ENCODE data around the gene FSTL4. TPM values are rescaled to one million over a fixed set of nuclear protein-coding genes. Genes with fewer than 3 reads are reported as not detected.

FSTL4 gene
- total and polyA plus RNA-seq, 5 experiments from 2014 or later = 1.5 to 1.6 TPM; not detected in 3

DNA sequence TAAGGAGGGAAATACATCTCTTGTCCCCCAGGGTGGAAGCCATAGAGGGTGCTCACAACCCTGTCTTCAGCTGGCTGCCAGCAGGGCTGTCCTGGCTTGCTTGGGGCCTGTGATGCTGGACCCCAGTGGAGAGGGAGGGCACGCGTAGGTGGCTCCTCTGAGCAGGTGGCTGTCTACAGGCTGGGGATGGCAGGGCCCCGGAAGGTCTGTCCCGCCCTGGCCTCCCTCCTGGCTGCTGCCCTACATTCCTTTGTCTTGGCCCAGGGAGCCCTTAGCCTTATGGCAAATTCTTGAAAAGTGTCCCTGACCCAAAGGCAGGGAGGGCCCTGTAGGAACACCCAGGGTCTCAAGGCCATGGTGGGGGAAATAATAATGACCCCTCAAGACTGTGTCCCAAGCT, 336.2 kb downstream of the FSTL4 start:
- POLR2A ChIA-PET = no interaction called here
- H3K4me1 Mint-ChIP-seq = peaks cover 0 to 5% (median 0%) of the 10 kb centered on the region in 4 donors
- no peak for ATAC-seq
- no peaks in the 10 kb centered on the region for H3K9me3 Mint-ChIP-seq
- H3K36me3 Mint-ChIP-seq = no peaks in the 10 kb centered on the region
- DNase-seq = no peak
- no peak overlapping the region for H3K4me3 Mint-ChIP-seq
- H3K27me3 Mint-ChIP-seq = no peaks in the 10 kb centered on the region
- H3K27ac Mint-ChIP-seq = no peak overlapping the region

GRCh38 chr5:133275631-133276030, 336.7 kb downstream of the FSTL4 start:
- no peak for DNase-seq
- ATAC-seq = no peak
- POLR2A ChIA-PET = no interaction called here
- H3K27ac Mint-ChIP-seq = no peak overlapping the region
- no peaks in the 10 kb centered on the region for H3K9me3 Mint-ChIP-seq
- no peak overlapping the region for H3K4me3 Mint-ChIP-seq
- H3K36me3 Mint-ChIP-seq = no peaks in the 10 kb centered on the region
- H3K4me1 Mint-ChIP-seq = peaks cover 0 to 3% (median 0%) of the 10 kb centered on the region in 4 donors
- no peaks in the 10 kb centered on the region for H3K27me3 Mint-ChIP-seq

DNA sequence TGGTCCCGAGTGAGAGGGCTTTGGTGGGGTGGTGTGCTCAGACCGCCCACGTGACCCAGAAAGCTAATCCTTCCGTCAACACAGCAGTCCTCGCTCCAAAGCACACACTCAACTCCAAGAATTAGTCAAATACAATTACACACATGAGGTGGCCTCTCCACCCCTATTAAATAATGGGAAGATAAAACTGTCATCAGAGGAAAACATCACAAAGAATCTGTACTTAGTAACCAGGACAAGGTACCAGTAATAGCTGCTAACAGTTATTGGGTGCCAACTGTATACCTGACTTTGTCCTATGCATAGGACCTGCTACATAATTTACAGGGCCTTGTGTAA, 337.8 kb downstream of the FSTL4 start:
- no peaks in the 10 kb centered on the region for H3K36me3 Mint-ChIP-seq
- H3K27ac Mint-ChIP-seq = no peak overlapping the region
- POLR2A ChIA-PET = no interaction called here
- H3K4me1 Mint-ChIP-seq = no peaks in the 10 kb centered on the region
- ATAC-seq (no peak), DNase-seq (no peak)
- H3K9me3 Mint-ChIP-seq = no peaks in the 10 kb centered on the region
- H3K4me3 Mint-ChIP-seq = no peak overlapping the region
- H3K27me3 Mint-ChIP-seq = no peaks in the 10 kb centered on the region

DNA sequence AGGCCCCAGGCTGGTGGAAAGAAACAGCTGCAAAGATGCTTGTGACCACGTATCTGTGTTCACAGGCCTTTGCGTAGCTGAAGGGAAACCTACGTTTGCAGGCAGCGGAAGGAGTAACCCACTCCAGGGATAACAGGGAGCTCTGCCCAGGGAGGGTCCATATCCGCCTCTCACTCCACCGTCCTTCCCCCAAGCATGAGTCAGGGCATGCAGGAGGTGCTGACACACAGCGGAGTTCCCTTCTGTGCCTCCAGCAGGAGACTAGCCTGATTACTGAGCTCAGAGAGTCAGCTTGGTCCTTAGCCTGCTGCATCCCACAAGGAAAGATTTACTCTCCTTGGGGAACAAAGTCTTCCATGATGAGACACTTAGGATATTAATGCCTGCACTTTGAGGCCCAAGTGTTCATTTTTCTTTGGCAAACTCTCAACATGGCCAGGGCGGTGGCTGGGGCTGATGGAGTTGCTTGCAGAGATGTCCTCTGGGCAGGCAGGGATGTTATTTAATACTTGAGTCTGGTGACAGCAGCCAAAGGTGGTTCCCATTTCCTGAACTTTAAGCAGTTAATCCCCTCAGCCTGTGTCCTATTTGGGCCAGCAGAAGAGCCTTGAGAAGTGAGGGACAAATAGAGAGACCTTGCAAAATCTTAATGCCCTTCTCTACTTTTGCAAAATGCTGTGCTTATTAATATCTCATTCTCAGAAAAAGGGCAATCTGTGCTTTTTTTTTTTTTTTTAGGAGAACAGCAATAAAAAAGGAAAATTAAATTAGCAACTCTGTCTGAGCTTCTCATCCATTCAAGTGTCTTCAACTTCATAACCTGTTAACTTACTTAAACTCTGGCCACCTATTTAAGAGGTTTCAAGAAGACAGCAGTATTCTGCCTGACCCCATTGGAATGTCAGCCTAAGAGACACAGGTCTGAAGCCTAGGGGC, 338.4 kb downstream of the FSTL4 start:
- Mint-ChIP-seq H3K4me3 (no peak overlapping the region), H3K27ac (no peak overlapping the region), H3K27me3 (no peaks in the 10 kb centered on the region), H3K4me1 (no peaks in the 10 kb centered on the region), H3K36me3 (no peaks in the 10 kb centered on the region), H3K9me3 (no peaks in the 10 kb centered on the region)
- POLR2A ChIA-PET = no interaction called here
- DNase-seq = no peak
- ATAC-seq = no peak

GRCh38 chr5:133272345-133272744, 340.0 kb downstream of the FSTL4 start:
- POLR2A ChIA-PET = no interaction called here
- ATAC-seq (no peak), DNase-seq (no peak)
- H3K36me3 Mint-ChIP-seq = no peaks in the 10 kb centered on the region
- H3K9me3 Mint-ChIP-seq = no peaks in the 10 kb centered on the region
- no peaks in the 10 kb centered on the region for H3K4me1 Mint-ChIP-seq
- peaks cover 0 to 1% (median 0%) of the 10 kb centered on the region in 5 donors for H3K27me3 Mint-ChIP-seq
- H3K4me3 Mint-ChIP-seq = no peak overlapping the region
- no peak overlapping the region for H3K27ac Mint-ChIP-seq

GRCh38 chr5:133271606-133272005, 340.7 kb downstream of the FSTL4 start:
- H3K27ac Mint-ChIP-seq = peak overlapping the region in 1 of 10 donors; percentile 15
- H3K4me3 Mint-ChIP-seq = no peak overlapping the region
- H3K27me3 Mint-ChIP-seq = peaks cover 0 to 1% (median 0%) of the 10 kb centered on the region in 5 donors
- peaks cover 0 to 2% (median 0%) of the 10 kb centered on the region in 4 donors for H3K4me1 Mint-ChIP-seq
- no peak for DNase-seq
- no peaks in the 10 kb centered on the region for H3K9me3 Mint-ChIP-seq
- no peaks in the 10 kb centered on the region for H3K36me3 Mint-ChIP-seq
- POLR2A ChIA-PET = no interaction called here
- no peak for ATAC-seq

- Mint-ChIP-seq H3K27me3 (peaks cover 0 to 1% (median 0%) of the 10 kb centered on the region in 5 donors), H3K36me3 (no peaks in the 10 kb centered on the region), H3K27ac (no peak overlapping the region), H3K9me3 (no peaks in the 10 kb centered on the region), H3K4me1 (peaks cover 0 to 2% (median 0%) of the 10 kb centered on the region in 4 donors), H3K4me3 (no peak overlapping the region)
- ATAC-seq (no peak), DNase-seq (no peak)
- POLR2A ChIA-PET = no interaction called here
These were observed 342.6 kb downstream of the FSTL4 start for GRCh38 chr5:133269691-133270090.

DNA sequence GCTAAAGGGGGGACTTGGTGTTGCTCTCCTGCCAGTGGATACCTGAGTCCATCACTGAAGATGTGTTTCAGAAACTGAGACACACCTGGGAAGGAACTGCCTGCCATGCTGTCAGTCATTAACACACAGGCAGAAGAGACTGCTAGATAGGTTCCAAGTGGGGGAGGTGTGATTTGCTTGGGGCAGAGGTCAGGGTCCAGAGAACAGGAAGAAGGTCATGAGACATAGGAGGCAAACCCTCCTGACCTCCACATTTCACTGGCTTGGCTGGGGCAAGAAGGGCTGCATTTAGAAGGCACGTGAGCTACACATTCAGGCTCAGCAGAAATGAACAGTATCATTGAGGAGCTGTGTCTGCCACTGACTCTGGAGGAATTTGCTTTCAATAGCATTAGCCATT, 344.7 kb downstream of the FSTL4 start:
- Mint-ChIP-seq H3K36me3 (no peaks in the 10 kb centered on the region), H3K27me3 (peaks cover 0 to 4% (median 2%) of the 10 kb centered on the region in 5 donors)

DNA sequence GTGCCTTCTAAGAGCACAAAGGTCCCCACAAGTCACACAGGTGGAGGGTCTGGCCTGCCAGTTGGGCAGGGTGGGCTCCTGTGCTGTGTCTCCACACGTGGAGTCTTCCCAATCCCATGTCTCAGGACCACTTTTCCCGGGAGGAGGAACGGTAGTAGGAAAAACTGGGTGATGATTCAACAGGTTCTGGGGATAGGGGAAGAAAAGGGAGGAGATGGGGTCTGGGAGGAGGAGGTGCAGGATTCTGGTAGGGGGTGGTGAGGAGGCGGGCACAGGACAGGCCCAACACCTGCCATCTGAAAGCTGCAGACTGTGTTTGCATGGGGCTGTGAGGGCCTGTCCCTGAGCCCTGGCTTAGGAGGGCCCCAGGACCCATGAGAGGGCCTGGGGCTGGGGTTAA, 345.4 kb downstream of the FSTL4 start:
- no peaks in the 10 kb centered on the region for H3K36me3 Mint-ChIP-seq
- peaks cover 0 to 4% (median 2%) of the 10 kb centered on the region in 5 donors for H3K27me3 Mint-ChIP-seq
- H3K4me1 Mint-ChIP-seq = peaks cover 0 to 4% (median 0%) of the 10 kb centered on the region in 4 donors
- no peaks in the 10 kb centered on the region for H3K9me3 Mint-ChIP-seq
- DNase-seq (no peak), ATAC-seq (no peak)
- no peak overlapping the region for H3K27ac Mint-ChIP-seq
- POLR2A ChIA-PET = no interaction called here
- no peak overlapping the region for H3K4me3 Mint-ChIP-seq

More for the DNA sequence above, 344.7 kb downstream of the FSTL4 start:
- H3K4me3 Mint-ChIP-seq = no peak overlapping the region
- POLR2A ChIA-PET = no interaction called here
- H3K9me3 Mint-ChIP-seq = no peaks in the 10 kb centered on the region
- ATAC-seq = no peak
- peak overlapping the region in 1 of 10 donors; percentile 75 for H3K27ac Mint-ChIP-seq
- H3K4me1 Mint-ChIP-seq = peaks cover 0 to 4% (median 0%) of the 10 kb centered on the region in 4 donors
- DNase-seq = no peak

DNA sequence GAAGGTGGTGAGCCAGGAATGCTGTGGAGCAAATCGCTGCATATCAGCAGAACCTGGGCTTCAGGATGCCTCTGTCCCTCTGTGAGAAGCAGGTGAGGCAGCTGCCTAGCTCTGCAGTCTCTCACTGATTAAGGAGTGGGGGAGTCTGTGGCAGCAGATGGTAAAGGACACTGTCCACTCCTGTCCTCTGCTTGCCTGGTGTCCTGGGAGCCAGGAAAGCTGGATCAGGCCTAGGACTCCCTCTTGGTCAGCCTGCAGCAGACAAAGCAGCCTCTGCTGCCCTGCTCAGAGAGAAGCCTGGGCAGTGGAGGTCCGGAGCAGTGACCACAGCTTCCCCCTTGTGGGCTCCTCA, 345.8 kb downstream of the FSTL4 start:
- ATAC-seq (no peak), DNase-seq (no peak)
- Mint-ChIP-seq H3K9me3 (no peaks in the 10 kb centered on the region), H3K27ac (no peak overlapping the region), H3K4me1 (peaks cover 0 to 4% (median 0%) of the 10 kb centered on the region in 4 donors), H3K36me3 (no peaks in the 10 kb centered on the region), H3K27me3 (peaks cover 0 to 4% (median 2%) of the 10 kb centered on the region in 5 donors), H3K4me3 (no peak overlapping the region)
- POLR2A ChIA-PET = no interaction called here

- H3K9me3 Mint-ChIP-seq = no peaks in the 10 kb centered on the region
- no peak overlapping the region for H3K4me3 Mint-ChIP-seq
- ATAC-seq (no peak), DNase-seq (no peak)
- H3K36me3 Mint-ChIP-seq = no peaks in the 10 kb centered on the region
- H3K27me3 Mint-ChIP-seq = peaks cover 0 to 4% (median 2%) of the 10 kb centered on the region in 5 donors
- no peak overlapping the region for H3K27ac Mint-ChIP-seq
- H3K4me1 Mint-ChIP-seq = peaks cover 0 to 4% (median 0%) of the 10 kb centered on the region in 4 donors
- POLR2A ChIA-PET = no interaction called here
These were observed 346.4 kb downstream of the FSTL4 start for GRCh38 chr5:133265720-133266526.

GRCh38 chr5:133265257-133265656, 347.1 kb downstream of the FSTL4 start:
- Mint-ChIP-seq H3K27me3 (peaks cover 0 to 4% (median 2%) of the 10 kb centered on the region in 5 donors), H3K4me1 (peaks cover 0 to 7% (median 6%) of the 10 kb centered on the region in 4 donors), H3K36me3 (no peaks in the 10 kb centered on the region), H3K4me3 (no peak overlapping the region), H3K9me3 (no peaks in the 10 kb centered on the region), H3K27ac (no peak overlapping the region)
- DNase-seq (no peak), ATAC-seq (no peak)
- POLR2A ChIA-PET = no interaction called here

DNA sequence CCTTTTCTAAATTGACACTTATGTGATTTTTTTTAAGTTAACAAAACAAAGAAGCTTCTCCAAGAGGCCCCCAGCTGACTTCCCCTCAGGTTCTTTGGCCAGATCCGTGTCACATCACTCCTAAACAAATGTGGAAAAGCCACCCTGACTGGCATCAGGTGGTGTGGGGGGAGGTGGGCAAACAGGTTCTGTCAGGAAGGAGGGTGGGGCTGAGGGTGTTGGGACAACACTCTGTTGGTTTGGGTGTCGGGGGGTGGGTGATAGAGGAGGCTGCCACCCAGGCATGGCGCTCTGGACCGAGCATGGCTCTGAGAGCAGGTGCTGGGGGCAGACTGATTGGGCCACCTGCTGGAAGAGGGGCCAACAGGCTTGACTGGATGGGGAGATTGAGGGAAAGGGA, 349.7 kb downstream of the FSTL4 start:
- Mint-ChIP-seq H3K9me3 (no peaks in the 10 kb centered on the region), H3K27ac (peak overlapping the region in 1 of 10 donors; percentile 65), H3K4me3 (no peak overlapping the region), H3K36me3 (no peaks in the 10 kb centered on the region), H3K4me1 (peaks cover 16 to 30% (median 22%) of the 10 kb centered on the region in 4 donors), H3K27me3 (peaks cover 0 to 3% (median 2%) of the 10 kb centered on the region in 5 donors)
- ATAC-seq (no peak), DNase-seq (no peak)
- POLR2A ChIA-PET = no interaction called here
